Limb (tissue), 2 donors: ENCODE measurements around the gene ZNF317.

Source experiments
- DNase-seq, 2 donors: peaks; one replicate each; pipeline ENCODE4 v3.0.0-alpha.2; 2016; ENCODE audit errors: extremely low spot score in 2 of 2

ZNF317 gene

GRCh38 chr19:9140159-9140874 lies at the start of gene ZNF317:
ZNF317 (plus strand) TSS chr19:9140397; CDS start chr19:9156017, 15,620 bp downstream.
- peak; percentile 93 to 96 for DNase-seq

- DNase-seq, result no peak
These were observed 32.8 kb upstream of the ZNF317 start, which contains the start of gene OR7G2 for GRCh38 chr19:9107375-9107774. OR7G2 (minus strand) TSS chr19:9107475; CDS start chr19:9103243, 4,232 bp downstream.

DNA sequence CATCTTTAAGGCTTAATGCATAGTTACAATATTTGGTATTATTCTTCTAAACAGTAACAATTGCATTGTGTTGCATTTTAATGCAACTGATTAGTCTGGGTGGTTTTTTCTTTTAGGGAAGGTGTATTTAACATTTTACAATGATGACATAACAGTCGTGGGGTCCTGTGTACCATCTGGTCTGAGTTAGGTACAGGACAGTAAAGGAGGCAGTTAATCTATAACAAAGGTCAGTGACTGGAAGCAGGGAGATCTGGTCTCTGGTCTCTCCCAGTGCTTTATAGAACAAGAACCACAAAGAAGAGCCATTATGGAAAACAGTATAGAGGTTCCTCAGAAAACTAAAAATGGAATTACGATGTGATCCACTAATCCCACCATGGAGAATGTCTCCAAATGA lies 30.2 kb upstream of the ZNF317 start:
- no peak for DNase-seq

DNA sequence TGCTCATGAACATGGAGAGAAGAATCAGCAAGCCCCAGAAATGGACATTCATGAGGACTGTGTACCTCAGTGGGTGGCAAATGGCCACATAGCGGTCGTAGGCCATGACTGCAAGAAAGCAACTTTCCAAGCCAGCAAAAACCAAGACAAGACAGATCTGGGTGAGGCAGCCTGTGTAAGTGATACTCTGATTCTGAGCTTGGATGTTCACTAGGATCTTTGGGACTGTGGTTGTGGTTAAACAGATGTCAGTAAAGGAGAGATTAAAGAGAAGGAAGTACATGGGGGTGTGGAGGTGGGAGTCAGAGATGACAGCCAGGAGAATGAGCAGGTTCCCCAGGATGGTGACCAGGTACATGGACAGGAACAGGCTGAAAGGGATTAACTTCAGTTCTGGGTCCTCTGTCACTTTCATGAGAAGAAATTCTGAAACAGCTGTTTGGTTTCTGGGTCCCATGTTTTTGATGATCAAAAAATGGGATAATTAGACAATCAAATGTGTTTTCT lies 24.8 kb upstream of the ZNF317 start, which contains the start of gene OR7G1:
Gene OR7G1, minus strand, starts transcription at position 457 of the 507 bp plus-strand sequence. Its CDS starts 0 bp downstream, at position 457.
- DNase-seq, result no peak

GRCh38 chr19:9116547-9116946 lies 23.6 kb upstream of the ZNF317 start:
- DNase-seq, result no peak

GRCh38 chr19:9126900-9127405 lies 13.2 kb upstream of the ZNF317 start, which contains the start of gene OR7G3:
OR7G3 (minus strand) TSS chr19:9126950; CDS start chr19:9126950, 0 bp downstream.
- DNase-seq, result no peak

GRCh38 chr19:9128171-9128570 lies 12.0 kb upstream of the ZNF317 start:
- no peak for DNase-seq

DNA sequence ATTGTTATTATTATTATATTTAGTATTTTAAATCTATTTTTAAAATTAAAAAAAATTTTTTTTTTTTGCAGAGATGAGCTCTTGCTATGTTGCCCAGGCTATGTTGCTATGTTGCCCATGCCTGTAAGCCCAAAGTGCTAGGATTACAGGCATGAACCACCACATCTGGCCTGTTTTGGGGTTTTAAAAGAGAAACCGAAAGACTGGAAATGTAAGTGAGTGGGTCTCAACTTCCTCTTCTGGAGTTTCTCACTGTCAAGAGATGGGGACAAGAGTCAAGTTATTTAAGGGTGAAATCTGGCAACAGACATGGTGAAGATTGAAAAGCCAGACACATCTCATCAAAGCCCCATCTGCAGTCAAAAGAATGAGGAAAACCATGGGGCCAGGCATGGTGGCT lies 9.2 kb upstream of the ZNF317 start:
- DNase-seq, result no peak

DNA sequence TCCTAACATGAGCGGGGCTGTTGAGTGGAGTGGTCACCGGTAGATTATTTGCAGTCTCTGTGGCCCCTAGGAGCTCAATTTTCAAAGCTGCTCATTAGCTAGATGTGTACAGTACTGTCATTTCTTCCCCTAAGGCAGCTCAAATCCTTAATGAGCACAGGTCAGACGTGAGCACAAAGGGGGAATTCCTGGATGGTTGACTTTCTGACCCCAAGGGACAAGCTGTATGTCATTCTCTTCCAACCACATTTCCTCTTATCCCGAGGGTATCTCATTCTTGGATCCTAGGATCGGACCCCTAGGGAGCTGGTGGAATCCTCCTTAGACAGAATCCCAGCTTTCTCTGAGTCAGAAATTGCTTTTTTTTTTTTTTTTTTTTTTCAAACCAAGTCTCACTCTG lies 7.8 kb upstream of the ZNF317 start:
- DNase-seq, result no peak

DNA sequence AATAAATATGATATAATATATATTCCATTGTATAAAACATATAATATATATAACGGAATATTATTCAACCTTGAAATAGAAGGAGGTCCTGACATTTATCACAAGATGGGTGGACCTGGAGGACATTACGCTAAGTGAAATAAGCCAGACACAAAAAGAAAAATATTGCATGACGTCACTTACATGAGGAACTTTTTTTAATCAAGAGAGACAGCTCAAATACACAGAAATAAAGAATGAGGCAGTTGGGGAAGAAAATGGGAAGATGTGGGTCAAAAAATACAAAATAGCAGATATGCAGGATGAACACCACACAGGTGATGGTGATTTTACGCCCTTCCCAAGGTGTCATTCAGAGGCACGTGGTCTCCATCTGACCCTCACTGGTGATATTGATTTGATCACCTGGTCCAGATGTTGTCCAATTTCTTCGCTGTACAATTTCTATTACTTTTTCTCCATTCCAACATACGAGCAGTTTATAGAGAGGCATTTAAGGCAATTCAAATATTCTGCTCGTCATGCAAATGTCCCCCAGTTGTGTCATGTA lies 513 bp upstream of the ZNF317 start:
- no peak for DNase-seq

GRCh38 chr19:9144920-9145319 lies 4.7 kb downstream of the ZNF317 start:
- DNase-seq, result no peak

DNA sequence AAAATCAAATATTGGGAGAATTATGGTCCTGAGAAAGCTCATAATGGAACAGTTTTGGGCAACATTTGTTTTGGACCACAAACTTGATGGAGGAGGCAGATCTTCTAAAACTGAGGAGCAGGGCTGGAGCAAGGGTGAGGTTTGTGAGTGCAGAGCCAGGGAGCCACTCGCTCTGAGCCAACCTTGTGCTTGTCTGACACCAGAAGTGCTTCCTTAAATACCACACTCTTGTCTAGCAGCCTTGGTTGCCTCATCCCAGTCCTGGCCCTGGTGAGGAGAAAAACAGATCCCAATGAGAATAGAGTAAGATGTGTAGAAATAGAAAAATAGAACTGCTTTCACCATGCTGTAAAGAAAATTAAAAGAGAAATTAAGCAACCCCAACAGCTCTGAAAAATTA lies 6.7 kb downstream of the ZNF317 start:
- no peak for DNase-seq

DNA sequence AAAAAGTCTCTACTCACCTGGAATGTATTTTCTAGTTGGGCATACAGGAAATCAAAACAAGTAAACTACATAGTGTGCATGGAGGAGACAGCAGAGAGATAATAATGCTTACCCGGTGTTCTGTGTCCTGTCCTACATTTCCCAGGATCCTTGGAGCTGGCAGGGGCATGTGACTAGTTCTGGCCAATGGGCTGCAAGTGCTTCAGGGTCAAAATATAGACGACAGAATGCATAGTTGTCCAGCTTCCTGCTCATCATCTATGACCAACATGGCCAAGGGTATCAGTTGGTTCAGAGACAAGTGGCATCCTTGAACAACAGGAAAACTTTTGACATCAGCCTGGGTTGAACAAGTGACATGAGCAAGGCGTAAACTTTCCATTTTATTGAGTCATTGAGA lies 8.5 kb downstream of the ZNF317 start:
- no peak for DNase-seq

DNA sequence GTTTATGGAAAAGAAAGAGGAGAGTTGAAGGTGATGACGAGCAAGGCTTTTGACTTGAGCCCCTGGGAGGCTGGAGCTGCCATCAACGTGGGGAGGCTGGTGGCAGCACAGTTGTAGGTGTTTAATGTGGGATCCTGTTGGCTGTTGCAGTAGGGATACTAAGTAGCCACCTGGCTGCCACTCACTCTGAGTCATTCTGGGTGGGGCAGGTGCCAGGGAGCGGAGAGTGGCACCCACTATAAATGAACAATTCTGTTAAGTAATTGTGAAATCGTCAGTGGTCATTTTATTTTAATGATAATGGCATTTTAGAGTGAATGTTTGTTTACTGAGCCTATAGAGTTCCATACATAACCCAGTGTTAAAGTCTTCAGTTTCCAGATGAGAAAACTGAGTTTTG lies 9.8 kb downstream of the ZNF317 start:
- no peak for DNase-seq

- no peak for DNase-seq
These were observed 10.5 kb downstream of the ZNF317 start for GRCh38 chr19:9150650-9151049.

GRCh38 chr19:9151367-9151766 lies 11.2 kb downstream of the ZNF317 start:
- no peak for DNase-seq

GRCh38 chr19:9155591-9155990 lies 15.4 kb downstream of the ZNF317 start:
- no peak for DNase-seq

DNA sequence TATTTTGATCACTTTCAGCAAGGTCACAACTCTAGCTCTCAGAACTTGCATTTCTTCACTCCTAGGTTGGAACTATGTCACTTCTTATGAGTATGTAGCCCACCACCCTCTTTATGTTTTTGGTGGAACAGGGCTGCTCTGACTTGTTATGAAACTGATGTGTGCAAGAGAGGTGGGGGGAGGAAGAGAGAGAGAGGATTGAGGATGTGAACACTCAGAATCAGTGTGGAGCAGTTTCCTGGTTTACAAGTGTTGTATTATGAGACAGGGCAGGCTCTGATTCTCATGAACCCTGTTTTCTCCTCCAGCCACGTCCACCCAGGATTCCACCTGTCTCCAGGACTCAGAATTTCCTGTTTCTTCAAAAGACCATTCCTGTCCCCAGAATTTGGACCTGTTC lies 16.1 kb downstream of the ZNF317 start:
- no peak for DNase-seq

GRCh38 chr19:9159891-9160290 lies 19.7 kb downstream of the ZNF317 start:
- no peak for DNase-seq

- no peak for DNase-seq
These were observed 21.2 kb downstream of the ZNF317 start for GRCh38 chr19:9161427-9161826.

DNA sequence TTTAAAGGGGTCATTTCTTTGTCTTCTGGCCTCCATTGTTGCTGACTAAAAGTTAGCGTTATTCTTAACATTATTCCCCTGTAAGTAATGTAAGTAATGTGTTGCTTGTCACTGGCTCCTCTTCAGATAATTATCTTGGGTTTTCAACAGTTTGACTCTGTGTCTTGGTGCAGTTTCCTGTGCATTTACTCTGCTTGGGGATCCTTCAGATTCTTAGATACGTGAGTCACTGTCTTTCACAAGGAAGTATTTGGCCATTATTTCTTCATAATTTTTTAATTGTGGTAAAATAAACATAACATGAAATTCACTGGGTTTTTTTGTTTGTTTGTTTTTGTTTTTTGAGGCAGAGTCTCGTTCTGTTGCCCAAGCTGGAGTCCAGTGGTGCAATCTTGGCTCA lies 25.1 kb downstream of the ZNF317 start:
- DNase-seq, result no peak

- no peak for DNase-seq
These were observed 26.6 kb downstream of the ZNF317 start for GRCh38 chr19:9166846-9167245.
